Breast epithelium (tissue), 3 donors: ENCODE data around the gene SH3D19.

Experiments
- POLR2A ChIP-seq: fragments of 450-650 bp; IDR thresholded peaks from one replicate; pipeline ENCODE4 v1.6.1; 2016; ENCODE audit warnings: antibody characterized with exemption, mild to moderate bottlenecking, moderate library complexity
- TF ChIP-seq, protein P1 (sequence below), 3 donors: fragments of 450-650 bp; IDR thresholded peaks; one replicate each; pipeline ENCODE4 v1.5.1; 2016 to 2017; ENCODE audit warnings: antibody characterized with exemption in 3 of 3, mild to moderate bottlenecking in 3 of 3, moderate library complexity in 3 of 3

GRCh38 chr4:151219091-151219490 is 106.3 kb downstream of the SH3D19 start:
- no peak for TF ChIP-seq POLR2A
- TF ChIP-seq, protein P1, sequence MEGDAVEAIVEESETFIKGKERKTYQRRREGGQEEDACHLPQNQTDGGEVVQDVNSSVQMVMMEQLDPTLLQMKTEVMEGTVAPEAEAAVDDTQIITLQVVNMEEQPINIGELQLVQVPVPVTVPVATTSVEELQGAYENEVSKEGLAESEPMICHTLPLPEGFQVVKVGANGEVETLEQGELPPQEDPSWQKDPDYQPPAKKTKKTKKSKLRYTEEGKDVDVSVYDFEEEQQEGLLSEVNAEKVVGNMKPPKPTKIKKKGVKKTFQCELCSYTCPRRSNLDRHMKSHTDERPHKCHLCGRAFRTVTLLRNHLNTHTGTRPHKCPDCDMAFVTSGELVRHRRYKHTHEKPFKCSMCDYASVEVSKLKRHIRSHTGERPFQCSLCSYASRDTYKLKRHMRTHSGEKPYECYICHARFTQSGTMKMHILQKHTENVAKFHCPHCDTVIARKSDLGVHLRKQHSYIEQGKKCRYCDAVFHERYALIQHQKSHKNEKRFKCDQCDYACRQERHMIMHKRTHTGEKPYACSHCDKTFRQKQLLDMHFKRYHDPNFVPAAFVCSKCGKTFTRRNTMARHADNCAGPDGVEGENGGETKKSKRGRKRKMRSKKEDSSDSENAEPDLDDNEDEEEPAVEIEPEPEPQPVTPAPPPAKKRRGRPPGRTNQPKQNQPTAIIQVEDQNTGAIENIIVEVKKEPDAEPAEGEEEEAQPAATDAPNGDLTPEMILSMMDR (IDR thresholded peaks at IDR 0.05): no peak
